GM12878 (cell line): ENCODE results near the gene USH2A. TPM values are rescaled to one million over a fixed set of nuclear protein-coding genes. Genes with fewer than 3 reads are reported as not detected.

Experiments
- ATAC-seq: fragments of 200-7000 bp; cut with Tn5 transposase; 3 replicates; pipeline ENCODE4 v1.9.1; 2020; ENCODE audit warnings: mild to moderate bottlenecking, moderate library complexity
- BruUV-seq: library from RNA; stranded (reverse); fragments of 400-500 nt; replicated peaks from 2 replicates; lab custom pipeline; 2021; lab: Mats Ljungman, UMichigan
- CTCF ChIA-PET: fragments of 300-600 bp; sonication (Branson Sonifier 250); formaldehyde crosslinking; extraction: SDS; loops from one replicate; lab custom pipeline; 2021; ENCODE audit warnings: inconsistent platforms; lab: Yijun Ruan, JAX
- POLR2A ChIA-PET: fragments of 350-600 bp; formaldehyde crosslinking; extraction: SDS; loops from one replicate; lab custom pipeline; 2021; ENCODE audit warnings: inconsistent platforms; lab: Charles Lee
- RAD21 ChIA-PET: fragments of 300-600 bp; sonication (Branson Sonifier 250); formaldehyde crosslinking; loops from one replicate; lab custom pipeline; 2023; ENCODE audit warnings: antibody characterized with exemption; ENCODE audit not compliant: unreplicated experiment; lab: Charles Lee
- SMC1A ChIA-PET: fragments of 300-600 bp; sonication (Branson Sonifier 250); formaldehyde crosslinking; loops from one replicate; lab custom pipeline; 2023; ENCODE audit not compliant: unreplicated experiment, uncharacterized antibody; lab: Charles Lee
- DNase-seq: peaks from one replicate; pipeline ENCODE4 v3.0.0-alpha.2; 2011; ENCODE audit warnings: low read depth, low spot score
- FAIRE-seq: peaks from 3 replicates; lab custom pipeline; 2011; peaks lifted over from hg19 to GRCh38; lab: Jason Lieb, UNC
- H2AFZ ChIP-seq: 2 replicates; pipeline ENCODE4 v1.6.0; 2011; ENCODE audit warnings: low read depth, low read length, control low read depth; ENCODE audit not compliant: control insufficient read depth
- H3K27ac ChIP-seq: 2 replicates; pipeline ENCODE4 v1.5.1; 2011; ENCODE audit warnings: control low read depth; ENCODE audit not compliant: control insufficient read depth, insufficient read depth
- H3K27me3 ChIP-seq, 2 experiments: replicated peaks in 1 of 2; 2 replicates each; pipeline versions ENCODE4 v1.6.0 to v1.6.1; 2011; ENCODE audit warnings: low read length in 1 of 2; ENCODE audit not compliant: control insufficient read depth in 2 of 2, insufficient read depth in 2 of 2
- H3K36me3 ChIP-seq, 2 experiments: 2 replicates each; pipeline ENCODE4 v1.5.1; 2011; ENCODE audit warnings: low read length in 1 of 2; ENCODE audit not compliant: control insufficient read depth in 2 of 2, insufficient read depth in 2 of 2
- H3K4me1 ChIP-seq: 2 replicates; pipeline ENCODE4 v1.6.1; 2011; ENCODE audit warnings: mild to moderate bottlenecking, low read length, moderate library complexity, mixed read lengths; ENCODE audit not compliant: control insufficient read depth, insufficient read depth
- H3K4me2 ChIP-seq: 2 replicates; pipeline ENCODE4 v1.6.0; 2011; ENCODE audit warnings: control low read depth; ENCODE audit not compliant: control insufficient read depth, insufficient read depth
- H3K4me3 ChIP-seq: fragments of 200-600 bp; sonication (generic); 2 replicates; pipeline ENCODE4 v1.5.1; 2016
- H3K79me2 ChIP-seq: 2 replicates; pipeline ENCODE4 v1.6.0; 2011; ENCODE audit warnings: low read length; ENCODE audit not compliant: control insufficient read depth, insufficient read depth
- H3K9ac ChIP-seq: 2 replicates; pipeline ENCODE4 v1.8.0; 2011; ENCODE audit warnings: low read length, control low read depth, mixed read lengths; ENCODE audit not compliant: control insufficient read depth, insufficient read depth
- H3K9me3 ChIP-seq: replicated peaks from 3 replicates; pipeline ENCODE4 v1.5.1; 2011; ENCODE audit warnings: mild to moderate bottlenecking, low read length; ENCODE audit not compliant: control insufficient read depth, insufficient read depth
- H4K20me1 ChIP-seq: 2 replicates; pipeline ENCODE4 v1.6.0; 2011; ENCODE audit not compliant: control insufficient read depth, insufficient read depth
- BCLAF1 ChIP-seq: fragments of 450-650 bp; IDR thresholded peaks from 2 replicates; pipeline ENCODE4 v1.6.1; 2017; ENCODE audit warnings: antibody characterized with exemption, mild to moderate bottlenecking, moderate library complexity
- BMI1 ChIP-seq: fragments of 450-650 bp; IDR thresholded peaks from 2 replicates; pipeline ENCODE4 v1.6.1; 2016; ENCODE audit warnings: mild to moderate bottlenecking, moderate library complexity, borderline replicate concordance
- CHD1 ChIP-seq: IDR thresholded peaks from 2 replicates; pipeline ENCODE4 v1.6.1; 2012; ENCODE audit warnings: low read depth, low read length, improper control_type of control experiment
- EGR1 ChIP-seq, 2 experiments: IDR thresholded peaks; 1 replicate in 1 of 2; 2 replicates in 1 of 2; pipeline ENCODE4 v1.6.1; 2011 to 2012; ENCODE audit warnings: low read depth in 2 of 2, low read length in 2 of 2, borderline replicate concordance in 1 of 2, mild to moderate bottlenecking in 1 of 2, moderate library complexity in 1 of 2
- ELK1 ChIP-seq: IDR thresholded peaks from 2 replicates; pipeline ENCODE4 v1.6.1; 2012; ENCODE audit warnings: low read depth, low read length, improper control_type of control experiment
- ETV6 ChIP-seq, 2 experiments: fragments of 450-650 bp in 1 of 2; IDR thresholded peaks in 1 of 2; conservative IDR thresholded peaks in 1 of 2; 2 replicates each; pipeline ENCODE4 v1.6.1; 2014; ENCODE audit warnings: antibody characterized with exemption in 1 of 2, borderline replicate concordance in 1 of 2, low read depth in 1 of 2, mild to moderate bottlenecking in 1 of 2, moderate library complexity in 1 of 2
- FOXK2 ChIP-seq: fragments of 450-650 bp; IDR thresholded peaks from 2 replicates; pipeline ENCODE4 v1.6.1; 2017; ENCODE audit warnings: mild to moderate bottlenecking, moderate library complexity
- GATAD2B ChIP-seq: fragments of 450-650 bp; conservative IDR thresholded peaks from 2 replicates; pipeline ENCODE4 v1.6.1; 2017; ENCODE audit warnings: low read depth, mild to moderate bottlenecking, moderate library complexity
- HDGF ChIP-seq: fragments of 450-650 bp; IDR thresholded peaks from 2 replicates; pipeline ENCODE4 v1.6.1; 2016; ENCODE audit warnings: antibody characterized with exemption
- IRF4 ChIP-seq: IDR thresholded peaks from 2 replicates; pipeline ENCODE4 v1.6.1; 2011; ENCODE audit warnings: low read depth, low read length
- JUNB ChIP-seq: IDR thresholded peaks from 2 replicates; pipeline ENCODE4 v1.6.1; 2016; ENCODE audit warnings: antibody characterized with exemption, mild to moderate bottlenecking
- MTA3 ChIP-seq: IDR thresholded peaks from 2 replicates; pipeline ENCODE4 v1.6.1; 2012; ENCODE audit warnings: low read length, inconsistent platforms, borderline replicate concordance
- PKNOX1 ChIP-seq: fragments of 450-650 bp; IDR thresholded peaks from 2 replicates; pipeline ENCODE4 v1.6.1; 2016; ENCODE audit warnings: mild to moderate bottlenecking
- SUPT20H ChIP-seq: IDR thresholded peaks from 2 replicates; pipeline ENCODE4 v1.6.1; 2011; ENCODE audit warnings: low read depth, mild to moderate bottlenecking, low read length, moderate library complexity, borderline replicate concordance; ENCODE audit not compliant: control insufficient read depth
- ZNF622 ChIP-seq: fragments of 450-650 bp; IDR thresholded peaks from 2 replicates; pipeline ENCODE4 v1.6.1; 2017; ENCODE audit warnings: mild to moderate bottlenecking, inconsistent platforms
- WGBS: methylation state at CpG from one replicate; pipeline ENCODE4 v1.1.6; 2016; ENCODE audit warnings: low lambda C conversion rate; ENCODE audit not compliant: insufficient replicate concordance, insufficient coverage; ENCODE audit errors: missing lambda C conversion rate; 5-methylcytosine and 5-hydroxymethylcytosine counted together
- in situ Hi-C: fragments of 300-500 bp; cut with MboI; formaldehyde crosslinking; loops from 9 replicates; pipeline ENCODE4 v1.14.3; 2018; ENCODE audit warnings: mixed read lengths
- intact Hi-C: fragments of 100-400 bp; cut with micrococcal nuclease; formaldehyde crosslinking; loops from one replicate; pipeline ENCODE4 v1.14.2; 2022; ENCODE audit not compliant: unreplicated experiment
- polyA plus RNA-seq, 11 experiments: library from polyadenylated mRNA; depleted of rRNA in 4 of 11; unstranded in 6 of 11; stranded (reverse) in 5 of 11; fragments of >200 nt; fragmentation: Nextera tagmentation in 4 of 11; fragmentation: Illumina TruSeq in 1 of 11; extraction: Ambion mirVana in 4 of 11; extraction: Trizol in 1 of 11; gene quantifications; 1 replicate in 1 of 11; 2 replicates in 10 of 11; pipeline versions ENCODE4 v1.2.1 to v1.2.3, GENCODE V29; 2011 to 2016; ENCODE audit warnings: inconsistent platforms in 2 of 11, missing spikeins in 2 of 11, low read depth in 1 of 11
- total RNA-seq, 4 experiments: library from RNA; depleted of rRNA in 3 of 4; stranded (reverse); fragments of >200 nt in 3 of 4; fragmentation: Illumina TruSeq in 1 of 4; extraction: Trizol in 1 of 4; gene quantifications; 2 replicates each; pipeline versions ENCODE4 v1.2.1 to v1.2.3, GENCODE V29; 2013 to 2021
- TF ChIP-seq, protein P1 (sequence below): fragments of 450-650 bp; formaldehyde crosslinking; IDR thresholded peaks from 2 replicates; pipeline ENCODE4 v1.5.0; 2022; ENCODE audit warnings: mild to moderate bottlenecking, missing genetic modification characterization

Gene USH2A
- total and polyA plus RNA-seq, 10 of the 15 experiments (the other 5 are each of a cell fraction or from before 2014, with no cell fraction given): under 0.01 to 0.20 (median 0.01) TPM; not detected in 2

GRCh38 chr1:216154063-216154462, 269.2 kb downstream of the USH2A start (continued):
- TF ChIP-seq ELK1 (no peak), HDGF (no peak), BMI1 (no peak), ZNF622 (no peak), EGR1 (IDR thresholded peaks at IDR 0.05; ENCODE audit: borderline replicate concordance in 1 of 2, low read depth in 2 of 2, low read length in 2 of 2) (no peak), GATAD2B (no peak)

DNA sequence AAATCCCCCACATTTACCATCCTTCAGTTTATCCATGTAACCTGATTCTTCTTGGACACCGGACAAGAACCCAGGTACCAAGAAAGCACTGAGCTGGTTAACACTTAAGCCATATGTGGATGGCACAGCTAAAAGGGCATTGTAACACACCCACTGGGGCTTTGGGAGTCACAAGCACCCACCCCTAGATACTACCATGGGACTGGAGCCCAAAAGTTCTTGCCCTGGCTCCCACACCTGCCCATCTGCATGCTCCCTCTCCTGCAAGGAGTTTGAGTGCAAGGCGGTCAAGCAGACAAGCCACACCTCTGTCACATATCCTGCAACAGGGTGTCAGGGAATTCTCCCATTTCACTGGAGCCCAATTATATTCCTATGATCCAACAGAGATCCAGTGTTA, 270.1 kb downstream of the USH2A start:
- WGBS: 33% methylated on average over 2 of the region's 2 CpGs
- no TSS peak for BruUV-seq
- Histone ChIP-seq H3K79me2 (no peaks in the 10 kb centered on the region), H3K36me3 (no peaks in the 10 kb centered on the region), H3K27me3 (no peaks in the 10 kb centered on the region; a peak in 1 of 4 replicates), H3K4me3 (no peak overlapping the region), H3K4me1 (no peaks in the 10 kb centered on the region), H3K9ac (no peak overlapping the region), H3K9me3 (no peaks in the 10 kb centered on the region), H3K27ac (no peak overlapping the region), H3K4me2 (no peak overlapping the region), H4K20me1 (no peaks in the 10 kb centered on the region), H2AFZ (no peak overlapping the region)
- CTCF ChIA-PET: interaction anchor here (0.6 kb wide), 1 partner anchor 58 kb away, joined by 3 read pairs; no protein-coding TSS in a partner anchor
- POLR2A ChIA-PET: no interaction called here
- RAD21 ChIA-PET: no interaction called here
- FAIRE-seq: no peak
- intact Hi-C loops (no loop called here), in situ Hi-C loops (no loop called here)
- no peak for ATAC-seq
- no peak for DNase-seq
- SMC1A ChIA-PET: no interaction called here
- TF ChIP-seq IRF4: no peak
- TF ChIP-seq PKNOX1: no peak
- no peak for TF ChIP-seq SUPT20H
- TF ChIP-seq ETV6 (conservative IDR thresholded peaks at IDR 0.05 in 1 of 2, IDR thresholded peaks at IDR 0.05 in 1 of 2; ENCODE audit: borderline replicate concordance in 1 of 2, low read depth in 1 of 2): no peak
- no peak for TF ChIP-seq FOXK2
- no peak for TF ChIP-seq MTA3
- no peak for TF ChIP-seq BCLAF1
- TF ChIP-seq, protein P1, sequence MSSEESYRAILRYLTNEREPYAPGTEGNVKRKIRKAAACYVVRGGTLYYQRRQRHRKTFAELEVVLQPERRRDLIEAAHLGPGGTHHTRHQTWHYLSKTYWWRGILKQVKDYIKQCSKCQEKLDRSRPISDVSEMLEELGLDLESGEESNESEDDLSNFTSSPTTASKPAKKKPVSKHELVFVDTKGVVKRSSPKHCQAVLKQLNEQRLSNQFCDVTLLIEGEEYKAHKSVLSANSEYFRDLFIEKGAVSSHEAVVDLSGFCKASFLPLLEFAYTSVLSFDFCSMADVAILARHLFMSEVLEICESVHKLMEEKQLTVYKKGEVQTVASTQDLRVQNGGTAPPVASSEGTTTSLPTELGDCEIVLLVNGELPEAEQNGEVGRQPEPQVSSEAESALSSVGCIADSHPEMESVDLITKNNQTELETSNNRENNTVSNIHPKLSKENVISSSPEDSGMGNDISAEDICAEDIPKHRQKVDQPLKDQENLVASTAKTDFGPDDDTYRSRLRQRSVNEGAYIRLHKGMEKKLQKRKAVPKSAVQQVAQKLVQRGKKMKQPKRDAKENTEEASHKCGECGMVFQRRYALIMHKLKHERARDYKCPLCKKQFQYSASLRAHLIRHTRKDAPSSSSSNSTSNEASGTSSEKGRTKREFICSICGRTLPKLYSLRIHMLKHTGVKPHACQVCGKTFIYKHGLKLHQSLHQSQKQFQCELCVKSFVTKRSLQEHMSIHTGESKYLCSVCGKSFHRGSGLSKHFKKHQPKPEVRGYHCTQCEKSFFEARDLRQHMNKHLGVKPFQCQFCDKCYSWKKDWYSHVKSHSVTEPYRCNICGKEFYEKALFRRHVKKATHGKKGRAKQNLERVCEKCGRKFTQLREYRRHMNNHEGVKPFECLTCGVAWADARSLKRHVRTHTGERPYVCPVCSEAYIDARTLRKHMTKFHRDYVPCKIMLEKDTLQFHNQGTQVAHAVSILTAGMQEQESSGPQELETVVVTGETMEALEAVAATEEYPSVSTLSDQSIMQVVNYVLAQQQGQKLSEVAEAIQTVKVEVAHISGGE (CRISPR knock-in tag): no peak
- TF ChIP-seq CHD1: no peak
- TF ChIP-seq JUNB: no peak
